Stimulated activated CD4-positive, alpha-beta T cell treated with anti-CD3 and anti-CD28 coated beads, TNF-alpha, amount 100 ng/mL, for 4 hours (primary cell): ENCODE results near the gene HDDC3.

ENCODE experiments used
- DNase-seq, 3 experiments: peaks; one replicate each; pipeline ENCODE4 v3.0.0-alpha.2; 2020; ENCODE audit warnings: low read depth in 3 of 3

HDDC3 gene, protein sequence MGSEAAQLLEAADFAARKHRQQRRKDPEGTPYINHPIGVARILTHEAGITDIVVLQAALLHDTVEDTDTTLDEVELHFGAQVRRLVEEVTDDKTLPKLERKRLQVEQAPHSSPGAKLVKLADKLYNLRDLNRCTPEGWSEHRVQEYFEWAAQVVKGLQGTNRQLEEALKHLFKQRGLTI

GRCh38 chr15:90931828-90932659, at the start of gene HDDC3:
TSS of gene HDDC3 (minus strand) at chr15:90932549. CDS start at chr15:90932540, 9 bp downstream.
- DNase-seq, result peak; percentile 77 to 94 (median 80)

- DNase-seq, result no peak
Observed at GRCh38 chr15:90982135-90982534, 49.8 kb upstream of the HDDC3 start.

- no peak for DNase-seq
Observed at GRCh38 chr15:90981681-90982080, 49.3 kb upstream of the HDDC3 start.

DNA sequence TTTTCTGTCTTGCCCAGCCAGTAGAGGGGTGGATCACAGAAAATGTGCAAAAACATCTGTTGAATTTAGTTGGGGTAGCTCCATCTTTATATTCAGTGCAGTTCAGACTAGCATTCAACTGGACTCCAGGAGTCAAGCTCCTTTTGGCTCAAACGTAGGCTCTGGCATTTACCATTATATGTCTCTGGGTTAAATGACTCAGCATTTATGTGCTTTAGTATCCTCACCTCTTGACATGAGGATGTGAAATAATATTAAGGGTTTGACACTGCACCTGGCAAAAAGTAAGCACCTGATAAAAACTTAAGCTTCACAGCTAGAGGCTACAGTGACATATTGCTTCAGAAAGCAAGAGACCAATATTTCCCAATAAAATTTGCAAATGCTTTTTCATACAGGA, 47.2 kb upstream of the HDDC3 start:
- DNase-seq, result no peak

DNA sequence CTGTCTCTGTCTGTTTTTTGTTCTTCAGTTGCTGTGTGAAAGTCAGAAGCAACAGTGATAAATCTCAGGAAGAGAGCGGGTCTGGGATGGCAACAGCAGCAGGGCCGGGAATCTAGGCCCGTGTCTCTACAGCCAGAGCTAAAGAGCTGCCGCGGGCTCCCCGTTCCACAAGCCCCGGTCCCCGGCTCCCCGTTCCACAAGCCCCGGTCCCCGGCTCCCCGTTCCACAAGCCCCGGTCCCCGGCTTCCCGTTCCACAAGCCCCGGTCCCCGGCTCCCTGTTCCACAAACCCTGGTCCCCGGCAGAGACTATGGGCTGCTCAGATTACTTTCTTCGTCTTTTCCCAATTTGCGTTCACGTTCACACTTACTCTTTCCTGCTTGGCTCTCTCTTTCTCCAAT, 41.9 kb upstream of the HDDC3 start:
- DNase-seq, result no peak

GRCh38 chr15:90972133-90972532, 39.8 kb upstream of the HDDC3 start:
- no peak for DNase-seq

DNA sequence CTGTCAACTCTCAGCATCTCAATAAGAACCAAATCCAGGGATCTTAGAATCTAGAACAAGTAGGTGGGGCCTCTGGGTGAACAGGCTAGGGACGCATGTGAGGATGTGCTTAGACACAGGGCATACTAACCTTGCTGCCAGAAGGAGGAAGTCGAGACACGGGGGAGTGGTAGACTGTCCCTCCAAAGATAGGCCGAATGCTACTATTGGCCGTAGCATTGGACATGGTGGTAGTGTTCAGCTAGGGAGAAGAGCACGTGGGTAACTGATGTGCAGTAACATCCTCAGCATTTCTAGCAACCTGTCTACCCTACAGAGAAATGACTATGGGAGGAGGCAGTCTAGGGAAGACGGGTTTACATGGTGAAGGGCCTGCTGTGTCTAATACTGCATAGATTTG, 37.9 kb upstream of the HDDC3 start:
- no peak for DNase-seq

DNA sequence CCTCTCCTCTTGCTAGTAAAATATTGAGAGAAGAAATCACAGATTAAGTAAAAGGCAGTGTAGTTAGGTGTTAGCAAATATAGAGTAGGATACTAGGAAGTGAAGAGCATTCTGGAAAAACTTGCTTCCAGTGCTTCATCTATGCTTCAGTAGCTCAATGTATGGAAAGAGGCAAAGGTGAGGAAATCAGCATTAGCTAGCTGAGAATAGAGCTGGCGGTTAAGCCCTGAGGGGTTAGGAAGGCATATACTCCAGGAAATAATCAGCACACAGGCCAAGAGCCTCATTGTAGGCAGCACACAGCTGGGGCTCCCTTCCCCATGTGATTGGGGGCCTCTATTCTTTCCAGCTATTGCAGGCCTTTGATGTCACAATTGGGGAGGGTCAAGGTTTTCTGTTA, 36.1 kb upstream of the HDDC3 start:
- no peak for DNase-seq

DNA sequence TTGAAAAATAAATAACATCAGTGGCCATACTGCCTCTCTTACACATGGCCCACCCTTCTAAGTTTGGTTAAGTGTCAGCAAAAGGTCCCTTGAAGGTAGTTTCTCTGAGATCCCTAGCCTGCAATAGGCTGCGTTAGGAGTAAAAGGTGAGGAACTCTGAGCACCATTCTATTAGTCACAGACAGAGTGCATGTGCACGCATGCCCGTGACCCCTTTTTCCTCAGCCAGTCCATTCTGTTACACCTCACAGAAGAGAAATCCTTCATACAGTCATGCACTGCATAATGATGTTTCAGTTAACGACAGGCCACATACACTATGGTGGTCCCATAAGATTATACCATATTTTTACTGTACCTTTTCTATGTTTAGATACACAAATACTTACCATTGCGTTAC, 34.9 kb upstream of the HDDC3 start:
- DNase-seq, result no peak

DNA sequence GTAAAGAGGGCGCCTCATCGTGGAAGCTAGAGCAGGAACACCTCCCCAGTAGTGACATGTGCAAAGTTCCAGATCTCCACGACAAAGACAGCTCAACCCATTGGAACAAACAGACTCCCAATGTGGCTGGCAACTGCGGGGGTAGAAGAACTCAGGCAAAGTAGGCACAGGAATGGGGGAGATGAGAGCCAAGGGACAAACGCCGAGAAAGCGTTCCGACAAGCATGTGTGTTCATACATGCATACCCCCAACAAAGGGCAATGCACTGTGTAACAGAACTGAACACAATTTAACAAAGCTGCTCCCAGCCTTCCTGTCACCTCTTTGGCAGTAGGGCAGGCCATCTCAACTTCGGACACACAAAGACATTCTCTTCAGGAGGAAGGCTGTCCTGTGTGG, 33.9 kb upstream of the HDDC3 start:
- no peak for DNase-seq

GRCh38 chr15:90962021-90962420, 29.7 kb upstream of the HDDC3 start:
- DNase-seq, result no peak

- no peak for DNase-seq
Observed at GRCh38 chr15:90960298-90961091, 28.1 kb upstream of the HDDC3 start.

DNA sequence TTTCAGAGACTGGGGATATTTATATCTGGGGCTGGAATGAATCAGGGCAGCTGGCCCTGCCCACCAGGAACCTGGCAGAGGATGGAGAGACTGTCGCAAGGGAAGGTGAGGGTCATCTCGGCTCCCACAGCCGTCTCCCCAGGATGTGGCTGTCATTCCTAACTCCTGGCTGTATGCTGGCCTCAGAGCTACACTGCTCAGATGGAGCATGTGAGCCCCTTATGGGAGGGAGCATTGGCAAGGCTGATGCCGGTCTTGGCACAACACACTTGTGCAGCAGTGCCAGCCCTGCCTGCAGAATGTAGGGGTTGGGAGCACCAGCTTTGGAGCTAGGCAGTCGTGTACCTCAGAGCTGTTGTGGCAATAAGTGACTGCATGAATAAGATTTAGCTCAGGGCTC, 27.5 kb upstream of the HDDC3 start:
- DNase-seq, result no peak

- no peak for DNase-seq
Observed at GRCh38 chr15:90959028-90959595, 26.8 kb upstream of the HDDC3 start.

DNA sequence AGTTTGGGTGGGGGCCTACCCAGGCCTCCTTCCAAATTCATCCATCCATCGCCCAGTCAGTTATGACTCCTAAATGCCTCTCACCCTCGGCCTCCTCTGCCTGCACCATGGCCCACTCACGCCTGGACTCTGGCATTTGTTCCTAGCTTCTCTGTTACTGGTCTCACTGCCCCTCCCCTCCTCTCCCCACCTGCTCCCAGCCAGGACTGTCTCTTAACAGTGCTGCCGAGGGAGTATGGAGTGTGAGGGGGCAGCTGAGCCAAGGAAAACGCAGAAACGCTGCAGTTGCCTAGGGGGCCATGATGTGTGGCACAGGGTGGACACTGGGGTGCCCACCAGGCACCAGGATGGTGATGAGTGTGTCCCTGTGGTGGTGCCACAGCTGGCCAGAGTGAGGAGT, 25.4 kb upstream of the HDDC3 start:
- no peak for DNase-seq

DNA sequence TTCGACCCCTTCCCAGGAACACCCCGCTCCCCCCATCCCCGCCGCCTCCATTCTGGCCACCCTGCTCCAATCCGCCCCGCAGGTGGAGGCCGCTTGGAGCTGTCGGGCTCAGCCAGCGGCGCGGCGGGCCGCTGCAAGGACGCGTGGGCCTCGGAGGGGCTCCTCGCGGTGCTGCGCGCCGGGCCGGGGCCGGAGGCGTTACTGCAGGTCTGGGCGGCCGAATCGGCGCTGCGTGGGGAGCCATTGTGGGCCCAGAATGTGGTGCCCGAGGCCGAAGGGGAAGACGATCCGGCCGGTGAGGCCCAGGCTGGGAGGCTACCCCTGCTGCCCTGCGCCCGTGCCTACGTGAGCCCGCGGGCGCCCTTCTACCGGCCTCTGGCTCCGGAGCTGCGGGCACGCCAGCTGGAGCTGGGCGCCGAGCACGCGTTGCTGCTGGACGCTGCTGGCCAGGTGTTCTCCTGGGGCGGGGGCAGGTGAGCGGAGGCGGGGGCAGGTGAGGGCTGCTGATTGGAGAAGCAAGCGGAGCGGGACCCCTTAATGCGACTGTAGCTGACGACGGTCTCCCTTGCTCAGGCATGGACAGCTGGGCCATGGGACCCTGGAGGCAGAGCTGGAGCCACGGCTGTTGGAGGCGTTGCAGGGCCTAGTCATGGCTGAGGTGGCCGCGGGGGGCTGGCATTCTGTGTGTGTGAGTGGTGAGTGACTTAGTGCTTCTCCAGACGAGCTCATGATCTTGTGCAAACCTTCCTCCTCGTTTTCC, 24.9 kb upstream of the HDDC3 start:
- DNase-seq, result no peak

DNA sequence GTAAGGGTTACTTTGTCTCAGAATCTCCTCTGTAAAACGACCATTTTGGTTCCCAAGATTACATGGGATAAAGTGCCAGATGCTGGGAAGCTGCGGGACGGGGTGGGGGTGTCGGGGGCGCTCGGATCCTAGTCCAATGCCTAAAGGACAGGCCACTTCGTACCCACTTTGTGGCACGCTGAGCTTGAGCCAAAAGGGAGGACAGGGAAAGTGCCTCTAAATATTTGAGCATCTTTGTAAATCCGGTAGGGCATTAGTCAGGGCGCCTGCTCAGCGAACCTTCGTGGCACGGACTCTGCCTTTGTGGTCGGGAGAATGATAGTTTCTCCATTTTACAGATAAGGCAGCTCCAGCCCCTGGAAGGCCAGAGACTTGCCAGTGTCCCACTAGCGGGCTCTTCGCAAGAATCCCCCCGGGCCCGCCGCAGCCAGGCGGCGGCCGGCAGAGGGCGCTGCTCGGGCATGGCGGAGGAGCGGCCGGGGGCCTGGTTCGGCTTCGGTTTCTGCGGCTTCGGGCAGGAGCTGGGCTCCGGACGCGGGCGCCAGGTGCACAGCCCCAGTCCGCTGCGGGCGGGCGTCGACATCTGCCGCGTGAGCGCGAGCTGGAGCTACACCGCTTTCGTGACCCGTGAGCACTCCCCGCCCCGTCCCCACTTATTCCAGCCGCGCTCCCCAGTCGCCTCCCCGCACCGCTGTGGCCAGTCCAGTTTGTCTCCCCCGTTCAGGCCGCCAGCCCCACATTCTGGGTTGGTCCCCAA, 24.1 kb upstream of the HDDC3 start:
- DNase-seq, result peak in 2 of 3 experiments; percentile 28 to 41

GRCh38 chr15:90955624-90956273, 23.4 kb upstream of the HDDC3 start:
- DNase-seq, result no peak

DNA sequence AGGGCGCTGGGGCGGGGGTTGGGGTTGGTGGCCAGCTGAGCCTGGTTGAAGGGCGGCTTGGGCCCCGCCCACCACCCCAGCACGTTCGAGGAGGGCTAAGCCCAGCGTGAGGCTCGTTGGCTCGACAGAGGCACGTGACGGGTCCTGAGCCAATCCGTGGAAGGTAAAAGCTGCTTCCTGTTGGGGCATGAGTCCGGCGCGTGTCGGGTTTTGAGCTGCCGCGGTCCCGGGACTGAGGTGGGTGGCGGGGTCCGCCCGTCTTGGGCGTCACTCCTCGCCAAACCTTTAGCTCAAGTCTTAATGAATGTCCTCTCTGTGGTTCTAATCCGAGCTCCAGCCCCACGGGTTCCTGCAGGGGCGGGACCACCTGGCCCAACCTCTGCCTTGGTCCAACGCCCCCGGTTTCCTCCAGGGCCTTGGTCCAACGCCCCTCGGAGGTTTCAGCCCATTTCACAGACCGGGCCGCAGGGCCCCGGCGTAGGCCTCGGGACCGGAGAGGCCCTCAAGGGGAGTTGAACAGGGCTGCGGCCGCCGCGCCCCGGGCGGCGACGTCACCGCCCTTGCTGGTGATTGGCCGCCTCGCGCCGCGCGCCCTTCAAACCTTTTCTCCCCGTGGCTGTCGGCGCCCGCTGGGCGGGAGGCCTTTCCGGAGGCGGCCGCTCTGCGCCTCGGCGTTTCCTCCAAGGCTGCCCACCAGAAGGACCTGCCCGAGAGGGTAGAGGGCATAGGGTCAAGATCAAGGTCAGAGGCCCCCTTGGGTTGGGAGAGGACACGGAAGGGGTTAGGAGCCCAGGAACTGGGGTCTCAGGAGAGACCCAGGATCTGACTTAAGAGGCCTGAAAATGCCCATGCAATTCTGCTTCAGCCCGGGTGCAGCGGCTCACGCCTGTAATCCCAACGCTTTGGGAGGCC, 22.6 kb upstream of the HDDC3 start, which contains the start of gene RCCD1:
Gene RCCD1, plus strand, starts transcription at position 173 of the 912 bp plus-strand sequence. CDS start 1,851 bp downstream, outside the sequence.
- DNase-seq, result peak; percentile 73 to 77 (median 77)
